K562 (cell line): Measurements from ENCODE around the gene SNX9. TPM values are rescaled to one million over a fixed set of nuclear protein-coding genes. Genes with fewer than 3 reads are reported as not detected.

Source experiments
- ATAC-seq: fragments of 200-7000 bp; cut with Tn5 transposase; 3 replicates; pipeline ENCODE4 v1.9.1; 2020; ENCODE audit warnings: moderate library complexity
- BruUV-seq: library from RNA; stranded (reverse); fragments of 400-500 nt; replicated peaks from 2 replicates; lab custom pipeline; 2021; lab: Mats Ljungman, UMichigan
- CTCF ChIA-PET: fragments of 300-600 bp; formaldehyde crosslinking; extraction: SDS; loops from one replicate; lab custom pipeline; 2021; ENCODE audit warnings: low intra/inter-chr PET ratio; lab: Yijun Ruan, JAX
- POLR2A ChIA-PET: fragments of 300-600, 350-650 bp; sonication (Branson Sonifier 250); formaldehyde crosslinking; extraction: SDS; loops from one replicate; lab custom pipeline; 2021; ENCODE audit warnings: antibody characterized with exemption, inconsistent platforms; lab: Yijun Ruan, JAX
- DNase-seq, 4 experiments: peaks; one replicate each; pipeline versions ENCODE4 v3.0.0 to v3.0.0-alpha.2; 2011 to 2018; ENCODE audit warnings: low spot score in 3 of 4, mixed read lengths in 3 of 4; ENCODE audit errors: extremely low read depth in 1 of 4
- FAIRE-seq: peaks from 2 replicates; lab custom pipeline; 2011; peaks lifted over from hg19 to GRCh38; lab: Jason Lieb, UNC
- H2AFZ ChIP-seq: 2 replicates; pipeline ENCODE4 v1.6.0; 2011; ENCODE audit warnings: low read depth, low read length, control low read depth, inconsistent platforms
- H3K27ac ChIP-seq: fragments of 200-600 bp; 3 replicates; pipeline ENCODE4 v1.8.0; 2011; ENCODE audit warnings: low read depth, mild to moderate bottlenecking, control low read depth, inconsistent platforms, low read length, moderate library complexity, mixed read lengths; ENCODE audit errors: extremely low read depth
- H3K27me3 ChIP-seq, 2 experiments: fragments of 300-600 bp in 1 of 2; 2 replicates in 1 of 2; 3 replicates in 1 of 2; pipeline versions ENCODE4 v1.6.0 to v1.8.0; 2011; ENCODE audit warnings: inconsistent platforms in 2 of 2, low read length in 2 of 2, mild to moderate bottlenecking in 1 of 2, mixed read lengths in 1 of 2, moderate library complexity in 1 of 2; ENCODE audit not compliant: control insufficient read depth in 2 of 2, insufficient read depth in 2 of 2
- H3K36me3 ChIP-seq: fragments of 300-600 bp; 3 replicates; pipeline ENCODE4 v1.8.0; 2011; ENCODE audit warnings: mild to moderate bottlenecking, low read length, inconsistent platforms; ENCODE audit not compliant: control insufficient read depth, insufficient read depth
- H3K4me1 ChIP-seq, 2 experiments: fragments of 200-600 bp in 1 of 2; replicated peaks in 1 of 2; 2 replicates in 1 of 2; 3 replicates in 1 of 2; pipeline versions ENCODE4 v1.5.1 to v1.8.0; 2011; ENCODE audit warnings: inconsistent platforms in 2 of 2, low read length in 2 of 2, mild to moderate bottlenecking in 1 of 2, mixed read lengths in 1 of 2, moderate library complexity in 1 of 2; ENCODE audit not compliant: control insufficient read depth in 2 of 2, insufficient read depth in 2 of 2
- H3K4me2 ChIP-seq: 2 replicates; pipeline ENCODE4 v1.6.1; 2011; ENCODE audit warnings: low read length, control low read depth, inconsistent platforms, mixed read lengths; ENCODE audit not compliant: insufficient read depth
- H3K4me3 ChIP-seq: fragments of 200-600 bp; sonication (generic), shearing (Covaris generic); 2 replicates; pipeline ENCODE4 v1.5.1; 2016; ENCODE audit warnings: control low read depth, inconsistent platforms
- H3K79me2 ChIP-seq: fragments of 200-600 bp; 3 replicates; pipeline ENCODE4 v1.8.0; 2011; ENCODE audit warnings: low read length, inconsistent platforms; ENCODE audit not compliant: control insufficient read depth, insufficient read depth
- H3K9ac ChIP-seq, 2 experiments: 2 replicates each; pipeline versions ENCODE4 v1.6.0 to v1.6.1; 2011; ENCODE audit warnings: low read depth in 2 of 2, low read length in 2 of 2, control low read depth in 1 of 2, inconsistent platforms in 1 of 2, mild to moderate bottlenecking in 1 of 2, mixed read lengths in 1 of 2; ENCODE audit not compliant: insufficient read depth in 1 of 2
- H3K9me1 ChIP-seq: one replicate; pipeline ENCODE4 v1.6.0; 2011; ENCODE audit warnings: inconsistent platforms, mild to moderate bottlenecking, low read length, moderate library complexity; ENCODE audit not compliant: control insufficient read depth, insufficient read depth
- H3K9me3 ChIP-seq: replicated peaks from 2 replicates; pipeline ENCODE4 v1.5.1; 2011; ENCODE audit warnings: low read depth, low read length, inconsistent platforms; ENCODE audit not compliant: control insufficient read depth, insufficient read depth
- H4K20me1 ChIP-seq: replicated peaks from 2 replicates; pipeline ENCODE4 v1.6.1; 2011; ENCODE audit warnings: low read length, inconsistent platforms, mixed read lengths; ENCODE audit not compliant: control insufficient read depth, insufficient read depth
- BACH1 ChIP-seq: fragments of 200-800 bp; sonication (Bioruptor generic); IDR thresholded peaks from 2 replicates; pipeline ENCODE4 v1.6.1; 2016; ENCODE audit warnings: missing genetic modification characterization, missing compliant biosample characterization
- CHD2 ChIP-seq: IDR thresholded peaks from 2 replicates; pipeline ENCODE4 v1.6.1; 2011; ENCODE audit warnings: low read depth, low read length
- DMBX1 ChIP-seq: fragments of 250-450 bp; sonication (Bioruptor Pico); IDR thresholded peaks from 2 replicates; pipeline ENCODE4 v1.8.0; 2022; ENCODE audit warnings: inconsistent platforms, mild to moderate bottlenecking, moderate library complexity, borderline replicate concordance
- FOXJ2 ChIP-seq: fragments of 200-800 bp; sonication (Bioruptor generic); IDR thresholded peaks from 2 replicates; pipeline ENCODE4 v1.6.1; 2016; ENCODE audit warnings: missing genetic modification characterization, missing compliant biosample characterization
- HIVEP1 ChIP-seq: fragments of 250-450 bp; sonication (Bioruptor Pico); IDR thresholded peaks from 2 replicates; pipeline ENCODE4 v1.4.0; 2020; ENCODE audit warnings: mild to moderate bottlenecking
- KDM4B ChIP-seq, 2 experiments: fragments of 450-650 bp in 1 of 2; sonication (generic) in 1 of 2; IDR thresholded peaks; 2 replicates each; pipeline ENCODE4 v1.6.1; 2016 to 2017; ENCODE audit warnings: borderline replicate concordance in 2 of 2, antibody characterized with exemption in 1 of 2, low read depth in 1 of 2, mild to moderate bottlenecking in 1 of 2
- MTA2 ChIP-seq: fragments of 450-650 bp; IDR thresholded peaks from 2 replicates; pipeline ENCODE4 v1.6.1; 2016; ENCODE audit warnings: low read depth
- RBM34 ChIP-seq: fragments of 200-400 bp; formaldehyde crosslinking; IDR thresholded peaks from 2 replicates; pipeline ENCODE4 v1.6.1; 2018; ENCODE audit warnings: low read length, borderline replicate concordance; ENCODE audit not compliant: insufficient read depth
- TGIF2 ChIP-seq: sonication (generic); formaldehyde crosslinking; IDR thresholded peaks from 2 replicates; pipeline ENCODE4 v1.8.1; 2022; ENCODE audit warnings: mild to moderate bottlenecking, missing genetic modification reagents, moderate library complexity
- TRIM28 ChIP-seq: fragments of 450-650 bp; IDR thresholded peaks from 2 replicates; pipeline ENCODE4 v1.6.1; 2017
- ZC3H8 ChIP-seq: fragments of 450-650 bp; IDR thresholded peaks from 2 replicates; pipeline ENCODE4 v1.6.1; 2017
- ZFP30 ChIP-seq: fragments of 250-450 bp; sonication (Bioruptor Pico); IDR thresholded peaks from 2 replicates; pipeline ENCODE4 v1.8.0; 2022; ENCODE audit warnings: moderate library complexity, mild to moderate bottlenecking, inconsistent platforms, borderline replicate concordance
- ZNF133 ChIP-seq: fragments of 250-450 bp; sonication (Bioruptor Pico); IDR thresholded peaks from 2 replicates; pipeline ENCODE4 v1.4.0; 2020; ENCODE audit warnings: mild to moderate bottlenecking
- ZNF431 ChIP-seq: sonication (generic); formaldehyde crosslinking; IDR thresholded peaks from 2 replicates; pipeline ENCODE4 v1.8.0; 2022; ENCODE audit warnings: mild to moderate bottlenecking, missing genetic modification reagents
- ZNF583 ChIP-seq: fragments of 250-450 bp; sonication (Bioruptor Pico); IDR thresholded peaks from 2 replicates; pipeline ENCODE4 v1.4.0; 2020
- ZNF586 ChIP-seq: fragments of 450-650 bp; formaldehyde crosslinking; conservative IDR thresholded peaks from 2 replicates; pipeline ENCODE4 v1.4.0; 2020; ENCODE audit warnings: mild to moderate bottlenecking, moderate library complexity
- WGBS: fragments of 100-300 bp; shearing (Covaris generic); methylation state at CpG from one replicate; pipeline ENCODE4 v1.1.6; 2016; ENCODE audit warnings: low coverage, mixed read lengths; ENCODE audit not compliant: insufficient coverage; ENCODE audit errors: missing lambda C conversion rate; 5-methylcytosine and 5-hydroxymethylcytosine counted together
- in situ Hi-C: fragments of 300-500 bp; cut with MboI; formaldehyde crosslinking; loops from 4 replicates; pipeline ENCODE4 v1.15.0; 2018; ENCODE audit warnings: inconsistent platforms, mixed read lengths
- intact Hi-C: fragments of 100-400 bp; cut with micrococcal nuclease; formaldehyde crosslinking; loops from 2 replicates; pipeline ENCODE4 v1.14.2; 2022
- polyA plus RNA-seq, 8 experiments: library from polyadenylated mRNA; depleted of rRNA in 4 of 8; stranded (reverse) in 5 of 8; unstranded in 3 of 8; fragments of >200 nt; fragmentation: Nextera tagmentation in 2 of 8; fragmentation: Illumina TruSeq in 1 of 8; extraction: Ambion mirVana in 2 of 8; extraction: Trizol in 1 of 8; gene quantifications; 2 replicates each; pipeline versions ENCODE4 v1.2.1 to v1.2.3, GENCODE V29; 2011 to 2014; ENCODE audit warnings: inconsistent platforms in 1 of 8, missing spikeins in 1 of 8
- total RNA-seq, 7 experiments: library from RNA; depleted of rRNA in 6 of 7; stranded (reverse); fragments of >200 nt in 6 of 7; fragmentation: Illumina TruSeq in 2 of 7; extraction: Trizol in 2 of 7; gene quantifications; 2 replicates each; pipeline versions ENCODE4 v1.2.1 to v1.2.3, GENCODE V29; 2011 to 2021; ENCODE audit warnings: low replicate concordance in 1 of 7
- TF ChIP-seq, protein P1 (sequence below), 2 experiments: fragments of 250-450 bp in 1 of 2; fragments of 450-650 bp in 1 of 2; sonication (Bioruptor Pico) in 1 of 2; IDR thresholded peaks; 2 replicates each; pipeline versions ENCODE4 v1.6.1 to v1.8.0; 2016 to 2021; ENCODE audit warnings: mild to moderate bottlenecking in 2 of 2, moderate library complexity in 2 of 2, missing compliant biosample characterization in 1 of 2, missing genetic modification characterization in 1 of 2
- TF ChIP-seq, protein P2 (sequence below): fragments of 250-450 bp; sonication (Bioruptor Pico); IDR thresholded peaks from 2 replicates; pipeline ENCODE4 v1.5.0; 2021
- TF ChIP-seq, protein P3 (sequence below): fragments of 450-650 bp; formaldehyde crosslinking; IDR thresholded peaks from 2 replicates; pipeline ENCODE4 v1.4.0; 2022; ENCODE audit warnings: mild to moderate bottlenecking, moderate library complexity
- TF ChIP-seq, protein P4 (sequence below), 2 experiments: fragments of 450-650 bp; conservative IDR thresholded peaks; 2 replicates each; pipeline ENCODE4 v1.6.1; 2017; ENCODE audit warnings: mild to moderate bottlenecking in 2 of 2, moderate library complexity in 2 of 2

SNX9 gene
- total and polyA plus RNA-seq, 9 of the 15 experiments (the other 6 are each of a cell fraction or from before 2014, with no cell fraction given): 6.0 to 81.7 (median 57.1) TPM

GRCh38 chr6:157906537-157907061 is 83.6 kb downstream of the SNX9 start:
- 0 out of 4 replicates have a peak overlapping the region, but pooled peaks of 1 of the 2 experiments have one; percentile 1 for H3K9ac ChIP-seq
- peaks cover 86% of the 10 kb centered on the region for H3K36me3 ChIP-seq
- ATAC-seq: peak; percentile 79
- POLR2A ChIA-PET: interaction anchor here (0.6 to 2.0 kb wide), 7 partner anchors 9 to 147 kb away, joined by 3 to 11 read pairs (median 4); no protein-coding TSS in a partner anchor
- 48% methylated on average over 2 of the region's 2 CpGs for WGBS
- CTCF ChIA-PET: no interaction called here
- H3K9me3 ChIP-seq: no peaks in the 10 kb centered on the region
- H3K79me2 ChIP-seq: no peaks in the 10 kb centered on the region
- BruUV-seq: TSS peak; percentile 3
- H3K27ac ChIP-seq: peak overlapping the region; percentile 26; the same call in 2 of the 3 replicates
- no peak overlapping the region for H3K4me3 ChIP-seq
- no peaks in the 10 kb centered on the region for H3K27me3 ChIP-seq
- peak overlapping the region; percentile 2; the same call in 1 of the 2 replicates for H3K4me2 ChIP-seq
- FAIRE-seq: peak; percentile 73
- peak; percentile 45 to 59 (median 53) for DNase-seq
- H4K20me1 ChIP-seq: no peaks in the 10 kb centered on the region
- H2AFZ ChIP-seq: no peak overlapping the region
- H3K9me1 ChIP-seq: no peaks in the 10 kb centered on the region
- peaks cover 0 to 15% of the 10 kb centered on the region in 2 experiments; a peak in 2 of 5 replicates for H3K4me1 ChIP-seq
- intact Hi-C loops: no loop called here
- in situ Hi-C loops: no loop called here
- no peak for TF ChIP-seq ZC3H8
- no peak for TF ChIP-seq CHD2
- no peak for TF ChIP-seq ZNF583
- no peak for TF ChIP-seq ZFP30 (CRISPR knock-in tag)
- TF ChIP-seq, protein P1, sequence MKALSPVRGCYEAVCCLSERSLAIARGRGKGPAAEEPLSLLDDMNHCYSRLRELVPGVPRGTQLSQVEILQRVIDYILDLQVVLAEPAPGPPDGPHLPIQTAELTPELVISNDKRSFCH (CRISPR knock-in tag; IDR thresholded peaks at IDR 0.05): no peak
- TF ChIP-seq, protein P1 (tag; IDR thresholded peaks at IDR 0.05): no peak
- no peak for TF ChIP-seq RBM34
- no peak for TF ChIP-seq ZNF586 (CRISPR knock-in tag)
- TF ChIP-seq BACH1 (tag): no peak
- TF ChIP-seq TRIM28: no peak
- peak; percentile 76 for TF ChIP-seq MTA2
- no peak for TF ChIP-seq HIVEP1 (CRISPR knock-in tag)
- TF ChIP-seq TGIF2 (CRISPR knock-in tag): no peak
- TF ChIP-seq FOXJ2 (tag): peak; percentile 78; the same call in 1 of the 2 replicates
- TF ChIP-seq, protein P2, sequence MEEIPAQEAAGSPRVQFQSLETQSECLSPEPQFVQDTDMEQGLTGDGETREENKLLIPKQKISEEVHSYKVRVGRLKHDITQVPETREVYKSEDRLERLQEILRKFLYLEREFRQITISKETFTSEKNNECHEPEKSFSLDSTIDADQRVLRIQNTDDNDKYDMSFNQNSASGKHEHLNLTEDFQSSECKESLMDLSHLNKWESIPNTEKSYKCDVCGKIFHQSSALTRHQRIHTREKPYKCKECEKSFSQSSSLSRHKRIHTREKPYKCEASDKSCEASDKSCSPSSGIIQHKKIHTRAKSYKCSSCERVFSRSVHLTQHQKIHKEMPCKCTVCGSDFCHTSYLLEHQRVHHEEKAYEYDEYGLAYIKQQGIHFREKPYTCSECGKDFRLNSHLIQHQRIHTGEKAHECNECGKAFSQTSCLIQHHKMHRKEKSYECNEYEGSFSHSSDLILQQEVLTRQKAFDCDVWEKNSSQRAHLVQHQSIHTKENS: no peak
- TF ChIP-seq ZNF133 (CRISPR knock-in tag): no peak
- no peak for TF ChIP-seq ZNF431 (CRISPR knock-in tag)
- TF ChIP-seq, protein P3, sequence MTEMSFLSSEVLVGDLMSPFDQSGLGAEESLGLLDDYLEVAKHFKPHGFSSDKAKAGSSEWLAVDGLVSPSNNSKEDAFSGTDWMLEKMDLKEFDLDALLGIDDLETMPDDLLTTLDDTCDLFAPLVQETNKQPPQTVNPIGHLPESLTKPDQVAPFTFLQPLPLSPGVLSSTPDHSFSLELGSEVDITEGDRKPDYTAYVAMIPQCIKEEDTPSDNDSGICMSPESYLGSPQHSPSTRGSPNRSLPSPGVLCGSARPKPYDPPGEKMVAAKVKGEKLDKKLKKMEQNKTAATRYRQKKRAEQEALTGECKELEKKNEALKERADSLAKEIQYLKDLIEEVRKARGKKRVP (CRISPR knock-in tag): peak; percentile 89
- TF ChIP-seq KDM4B (IDR thresholded peaks at IDR 0.05; ENCODE audit: borderline replicate concordance in 2 of 2, low read depth in 1 of 2): no peak
- TF ChIP-seq, protein P4, sequence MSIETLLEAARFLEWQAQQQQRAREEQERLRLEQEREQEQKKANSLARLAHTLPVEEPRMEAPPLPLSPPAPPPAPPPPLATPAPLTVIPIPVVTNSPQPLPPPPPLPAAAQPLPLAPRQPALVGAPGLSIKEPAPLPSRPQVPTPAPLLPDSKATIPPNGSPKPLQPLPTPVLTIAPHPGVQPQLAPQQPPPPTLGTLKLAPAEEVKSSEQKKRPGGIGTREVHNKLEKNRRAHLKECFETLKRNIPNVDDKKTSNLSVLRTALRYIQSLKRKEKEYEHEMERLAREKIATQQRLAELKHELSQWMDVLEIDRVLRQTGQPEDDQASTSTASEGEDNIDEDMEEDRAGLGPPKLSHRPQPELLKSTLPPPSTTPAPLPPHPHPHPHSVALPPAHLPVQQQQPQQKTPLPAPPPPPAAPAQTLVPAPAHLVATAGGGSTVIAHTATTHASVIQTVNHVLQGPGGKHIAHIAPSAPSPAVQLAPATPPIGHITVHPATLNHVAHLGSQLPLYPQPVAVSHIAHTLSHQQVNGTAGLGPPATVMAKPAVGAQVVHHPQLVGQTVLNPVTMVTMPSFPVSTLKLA (conservative IDR thresholded peaks at IDR 0.05): peak in 1 of 2 experiments; percentile 45; a peak in 1 of 4 replicates
- TF ChIP-seq DMBX1 (CRISPR knock-in tag): no peak; the same call in 1 of the 2 replicates
